ENCODE measurements around the gene SLC29A2.

Gene SLC29A2

GRCh38 chr11:66315921-66316811 is 55.4 kb downstream of the SLC29A2 start:
- DNase-seq = no peak

GRCh38 chr11:66315498-66315885 is 56.1 kb downstream of the SLC29A2 start:
- no peak for DNase-seq

- DNase-seq = no peak
Observed at GRCh38 chr11:66314561-66315497, 56.7 kb downstream of the SLC29A2 start.

- DNase-seq = no peak
Observed at GRCh38 chr11:66314186-66314501, 57.4 kb downstream of the SLC29A2 start.

- DNase-seq = no peak
Observed at GRCh38 chr11:66313321-66314185, 58.0 kb downstream of the SLC29A2 start.

- DNase-seq = peak; percentile 100
Observed at GRCh38 chr11:66312549-66313320, 58.8 kb downstream of the SLC29A2 start.

Measured in CD4-positive, alpha-beta T cell treated with Interleukin-17A for 4 hours (primary cell).